HepG2 (cell line): ENCODE measurements around the gene GRB10. TPM values are rescaled to one million over a fixed set of nuclear protein-coding genes. Genes with fewer than 3 reads are reported as not detected.

Experiments
- ATAC-seq: fragments of 200-7000 bp; cut with Tn5 transposase; 3 replicates; pipeline ENCODE4 v1.9.1; 2020; ENCODE audit warnings: mild to moderate bottlenecking, moderate library complexity
- BruUV-seq: library from RNA; stranded (reverse); fragments of 400-500 nt; replicated peaks from 2 replicates; lab custom pipeline; 2021; lab: Mats Ljungman, UMichigan
- CTCF ChIA-PET: fragments of 300-600 bp; formaldehyde crosslinking; extraction: SDS; loops from one replicate; lab custom pipeline; 2021; ENCODE audit warnings: low total read pairs, inconsistent platforms, low intra/inter-chr PET ratio; lab: Yijun Ruan, JAX
- POLR2A ChIA-PET: fragments of 350-600 bp; sonication (Branson Sonifier 250); formaldehyde crosslinking; loops from one replicate; lab custom pipeline; 2020; ENCODE audit warnings: antibody characterized with exemption, inconsistent platforms; lab: Yijun Ruan, JAX
- DNase-seq: peaks from one replicate; pipeline ENCODE4 v3.0.0-alpha.2; 2015; ENCODE audit warnings: low spot score
- FAIRE-seq: peaks from 3 replicates; lab custom pipeline; 2011; peaks lifted over from hg19 to GRCh38; lab: Jason Lieb, UNC
- H2AFZ ChIP-seq: one replicate; pipeline ENCODE4 v1.6.1; 2011; ENCODE audit warnings: low read length, inconsistent platforms
- H3K27ac ChIP-seq: fragments of 300-600 bp; 3 replicates; pipeline ENCODE4 v1.8.0; 2011; ENCODE audit warnings: mixed run types, mild to moderate bottlenecking, mixed read lengths, low read length, inconsistent platforms; ENCODE audit not compliant: insufficient read depth; ENCODE audit errors: extremely low read length
- H3K27me3 ChIP-seq, 2 experiments: fragments of 200-600 bp in 1 of 2; 2 replicates in 1 of 2; 3 replicates in 1 of 2; pipeline versions ENCODE4 v1.6.0 to v1.8.0; 2011; ENCODE audit warnings: low read length in 2 of 2, mild to moderate bottlenecking in 2 of 2, moderate library complexity in 2 of 2, inconsistent platforms in 1 of 2; ENCODE audit not compliant: insufficient read depth in 2 of 2, control insufficient read depth in 1 of 2
- H3K36me3 ChIP-seq, 2 experiments: fragments of 200-600 bp in 1 of 2; replicated peaks in 1 of 2; 2 replicates in 1 of 2; 3 replicates in 1 of 2; pipeline versions ENCODE4 v1.5.1 to v1.8.0; 2011; ENCODE audit warnings: low read length in 2 of 2, inconsistent platforms in 1 of 2; ENCODE audit not compliant: insufficient read depth in 2 of 2, control insufficient read depth in 1 of 2
- H3K4me1 ChIP-seq: 2 replicates; pipeline ENCODE4 v1.5.1; 2012; ENCODE audit warnings: low read length, inconsistent platforms; ENCODE audit not compliant: insufficient read depth
- H3K4me2 ChIP-seq: 2 replicates; pipeline ENCODE4 v1.6.0; 2011; ENCODE audit warnings: low read depth, low read length, inconsistent platforms
- H3K4me3 ChIP-seq, 3 experiments: fragments of 200-600 bp in 1 of 3; sonication (generic), shearing (Covaris generic) in 1 of 3; replicated peaks in 1 of 3; 2 replicates each; pipeline ENCODE4 v1.5.1; 2011 to 2016; ENCODE audit warnings: low read length in 3 of 3, inconsistent platforms in 2 of 3, low read depth in 2 of 3, mild to moderate bottlenecking in 2 of 3, control low read depth in 1 of 3, mixed read lengths in 1 of 3; ENCODE audit not compliant: insufficient read depth in 1 of 3
- H3K79me2 ChIP-seq: one replicate; pipeline ENCODE4 v1.6.1; 2011; ENCODE audit warnings: low read length, inconsistent platforms; ENCODE audit not compliant: insufficient read depth
- H3K9ac ChIP-seq: 2 replicates; pipeline ENCODE4 v1.6.0; 2011; ENCODE audit warnings: mild to moderate bottlenecking, low read depth, low read length, inconsistent platforms; ENCODE audit not compliant: insufficient read depth
- H3K9me3 ChIP-seq: 2 replicates; pipeline ENCODE4 v1.5.1; 2012; ENCODE audit warnings: mild to moderate bottlenecking, low read length
- H4K20me1 ChIP-seq: 2 replicates; pipeline ENCODE4 v1.6.0; 2011; ENCODE audit warnings: inconsistent platforms, mild to moderate bottlenecking, low read length, moderate library complexity; ENCODE audit not compliant: insufficient read depth
- BORCS8-MEF2B ChIP-seq: sonication (generic); formaldehyde crosslinking; IDR thresholded peaks from 2 replicates; pipeline ENCODE4 v1.8.0; 2022; ENCODE audit warnings: mild to moderate bottlenecking, missing genetic modification reagents
- CERS6 ChIP-seq: sonication (generic); formaldehyde crosslinking; IDR thresholded peaks from 2 replicates; pipeline ENCODE4 v1.5.0; 2020; ENCODE audit warnings: missing genetic modification reagents
- CHD2 ChIP-seq: IDR thresholded peaks from 2 replicates; pipeline ENCODE4 v1.6.1; 2011; ENCODE audit warnings: low read depth, low read length, improper control_type of control experiment
- FOXA3 ChIP-seq: IDR thresholded peaks from 2 replicates; pipeline ENCODE4 v1.6.1; 2016; ENCODE audit warnings: missing genetic modification reagents, missing compliant biosample characterization
- FOXK1 ChIP-seq: sonication (generic); formaldehyde crosslinking; IDR thresholded peaks from 2 replicates; pipeline ENCODE4 v1.4.0; 2020; ENCODE audit warnings: low read depth, missing genetic modification reagents, borderline replicate concordance
- GPBP1L1 ChIP-seq: sonication (generic); formaldehyde crosslinking; IDR thresholded peaks from 2 replicates; pipeline ENCODE4 v1.5.0; 2020; ENCODE audit warnings: mild to moderate bottlenecking, missing genetic modification reagents
- KDM5B ChIP-seq: sonication (generic); formaldehyde crosslinking; IDR thresholded peaks from 2 replicates; pipeline ENCODE4 v1.4.0; 2020; ENCODE audit warnings: missing genetic modification reagents, mild to moderate bottlenecking, borderline replicate concordance
- SETDB1 ChIP-seq: sonication (generic); formaldehyde crosslinking; IDR thresholded peaks from 2 replicates; pipeline ENCODE4 v1.5.1; 2020; ENCODE audit warnings: missing genetic modification reagents, mild to moderate bottlenecking, borderline replicate concordance
- SIN3B ChIP-seq: fragments of 150-350 bp; IDR thresholded peaks from 2 replicates; pipeline ENCODE4 v1.6.1; 2014; ENCODE audit warnings: low read length
- SOX5 ChIP-seq: IDR thresholded peaks from 2 replicates; pipeline ENCODE4 v1.6.1; 2016; ENCODE audit warnings: borderline replicate concordance
- TOPORS ChIP-seq: sonication (generic); formaldehyde crosslinking; IDR thresholded peaks from 2 replicates; pipeline ENCODE4 v1.8.0; 2023; ENCODE audit warnings: mild to moderate bottlenecking, missing genetic modification reagents
- TRIM22 ChIP-seq: fragments of 450-650 bp; IDR thresholded peaks from 2 replicates; pipeline ENCODE4 v1.6.1; 2017
- ZBTB21 ChIP-seq: sonication (generic); formaldehyde crosslinking; IDR thresholded peaks from 2 replicates; pipeline ENCODE4 v1.4.0; 2020; ENCODE audit warnings: missing genetic modification reagents
- ZC3H4 ChIP-seq: sonication (generic); formaldehyde crosslinking; IDR thresholded peaks from 2 replicates; pipeline ENCODE4 v1.4.0; 2020; ENCODE audit warnings: missing genetic modification reagents, borderline replicate concordance
- ZNF263 ChIP-seq: sonication (generic); formaldehyde crosslinking; IDR thresholded peaks from 2 replicates; pipeline ENCODE4 v1.4.0; 2020; ENCODE audit warnings: missing genetic modification reagents
- ZNF350 ChIP-seq: sonication (generic); formaldehyde crosslinking; IDR thresholded peaks from 2 replicates; pipeline ENCODE4 v1.4.0; 2020; ENCODE audit warnings: mild to moderate bottlenecking, low read depth, missing genetic modification reagents, borderline replicate concordance
- ZNF484 ChIP-seq: sonication (generic); formaldehyde crosslinking; IDR thresholded peaks from 2 replicates; pipeline ENCODE4 v1.5.1; 2020; ENCODE audit warnings: mild to moderate bottlenecking, low read depth, missing genetic modification reagents, borderline replicate concordance
- ZNF800 ChIP-seq: sonication (generic); formaldehyde crosslinking; IDR thresholded peaks from 2 replicates; pipeline ENCODE4 v1.4.0; 2020; ENCODE audit warnings: missing genetic modification reagents
- WGBS: methylation state at CpG from one replicate; pipeline ENCODE4 v1.1.6; 2017; ENCODE audit warnings: low lambda C conversion rate; 5-methylcytosine and 5-hydroxymethylcytosine counted together
- in situ Hi-C: cut with HindIII; loops from 2 replicates; pipeline ENCODE4 v1.10.0; 2017; ENCODE audit warnings: low pct_unique_long_range_greater_than_20kb; ENCODE audit not compliant: extremely low pct_ligation_motif_present
- intact Hi-C: fragments of 100-400 bp; cut with micrococcal nuclease; formaldehyde crosslinking; loops from one replicate; pipeline ENCODE4 v1.10.0; 2022; ENCODE audit not compliant: unreplicated experiment
- polyA plus RNA-seq, 8 experiments: library from polyadenylated mRNA; depleted of rRNA in 3 of 8; stranded (reverse) in 7 of 8; unstranded in 1 of 8; fragments of >200 nt; fragmentation: Illumina TruSeq in 4 of 8; extraction: Trizol in 4 of 8; gene quantifications; 2 replicates each; pipeline versions ENCODE4 v1.2.1 to v1.2.3, GENCODE V29; 2011 to 2016; ENCODE audit warnings: low read depth in 4 of 8, missing spikeins in 1 of 8, mixed read lengths in 1 of 8; ENCODE audit not compliant: insufficient read depth in 1 of 8
- total RNA-seq, 5 experiments: library from RNA; depleted of rRNA; stranded (reverse); fragments of >200 nt; fragmentation: Illumina TruSeq; extraction: Trizol; gene quantifications; 2 replicates each; pipeline ENCODE4 v1.2.3, GENCODE V29; 2016; ENCODE audit warnings: low read depth in 1 of 5

Gene GRB10
- total and polyA plus RNA-seq, 2 of the 13 experiments (the other 11 are each of a cell fraction or from before 2014, with no cell fraction given), result 4.0 to 6.8 TPM

DNA sequence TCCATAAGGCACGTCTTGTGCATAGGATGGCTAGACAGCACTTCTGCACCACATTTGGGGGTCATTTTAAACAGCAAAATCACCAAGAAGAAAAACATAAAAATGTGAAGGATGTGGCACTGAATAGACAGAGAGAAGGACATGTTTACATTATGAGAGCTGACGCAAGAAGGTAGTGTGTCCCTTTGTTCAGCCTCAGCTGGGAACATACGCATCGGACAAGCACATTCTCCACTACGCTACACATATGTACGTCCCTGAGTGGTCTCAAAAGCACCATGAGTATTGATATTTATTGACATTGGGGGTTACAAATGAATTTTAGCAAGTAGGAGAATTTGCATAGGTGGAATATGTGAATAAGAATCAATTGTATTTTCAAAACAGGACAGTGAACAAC is 237.7 kb downstream of the GRB10 start (continued):
- TF ChIP-seq TOPORS (CRISPR knock-in tag), result no peak
- TF ChIP-seq ZNF350, result no peak
- no peak for TF ChIP-seq CERS6
- 0 out of 2 replicates have a peak, but pooled peaks have one; percentile 52 for TF ChIP-seq SOX5 (CRISPR knock-in tag)
- TF ChIP-seq BORCS8-MEF2B (CRISPR knock-in tag), result no peak
- no peak for TF ChIP-seq SIN3B
- TF ChIP-seq ZNF484 (CRISPR knock-in tag), result no peak
- no peak for TF ChIP-seq GPBP1L1 (CRISPR knock-in tag)
- TF ChIP-seq SETDB1 (CRISPR knock-in tag), result no peak
- no peak for TF ChIP-seq CHD2
- peak; percentile 85 for TF ChIP-seq FOXA3 (CRISPR knock-in tag)
- TF ChIP-seq, all 625 proteins: peak for 15

DNA sequence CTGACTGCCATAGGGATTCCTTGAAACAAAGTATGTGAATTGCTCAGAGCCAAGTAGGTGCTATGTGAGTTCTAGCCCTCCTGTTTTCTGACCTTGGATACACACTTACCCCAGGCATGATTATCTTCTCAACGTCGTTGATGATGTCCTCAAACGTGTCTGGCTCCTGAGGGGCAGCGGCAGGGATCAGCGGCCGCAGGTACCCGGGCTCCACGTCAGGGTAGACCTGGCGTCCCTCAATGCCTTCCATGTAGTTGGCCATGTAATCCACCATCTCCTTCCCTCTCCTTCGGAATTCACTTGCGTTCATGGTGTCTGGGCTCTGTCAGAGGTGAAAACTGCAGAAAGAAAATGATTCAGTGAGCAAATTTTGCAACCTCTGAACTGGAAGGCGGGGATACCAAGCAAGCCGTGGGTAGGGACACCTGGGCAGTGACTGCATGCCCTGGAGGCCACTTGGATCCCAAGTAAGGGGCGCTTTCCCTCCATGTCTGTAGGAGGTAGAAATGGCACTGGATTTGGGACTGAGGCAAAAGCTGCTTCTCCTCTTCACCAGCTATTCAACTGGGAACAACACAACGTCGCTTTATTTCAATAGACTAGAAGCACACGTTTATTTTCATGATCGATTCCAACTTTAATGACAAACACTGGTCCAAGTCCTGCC is 238.8 kb downstream of the GRB10 start:
- Histone ChIP-seq H3K4me1 (no peaks in the 10 kb centered on the region), H3K79me2 (peaks cover 5% of the 10 kb centered on the region), H3K4me3 (no peak overlapping the region), H3K9ac (no peak overlapping the region), H3K9me3 (no peaks in the 10 kb centered on the region), H2AFZ (no peak overlapping the region), H3K4me2 (no peak overlapping the region), H4K20me1 (no peaks in the 10 kb centered on the region), H3K27ac (no peak overlapping the region), H3K27me3 (no peaks in the 10 kb centered on the region), H3K36me3 (peaks cover 23 to 50% of the 10 kb centered on the region in 2 experiments; a peak in 4 of 5 replicates)
- FAIRE-seq, result no peak
- ChIA-PET POLR2A (no interaction called here), CTCF (no interaction called here)
- in situ Hi-C loops, result no loop called here
- no peak for ATAC-seq
- 99% methylated on average over 18 of the region's 18 CpGs for WGBS
- intact Hi-C loops, result no loop called here
- no peak for DNase-seq
- no TSS peak for BruUV-seq
- TF ChIP-seq ZNF800 (CRISPR knock-in tag) (no peak), ZNF263 (no peak), ZNF350 (no peak), TRIM22 (no peak), FOXK1 (CRISPR knock-in tag) (no peak), ZC3H4 (CRISPR knock-in tag) (no peak), KDM5B (CRISPR knock-in tag) (no peak), ZBTB21 (CRISPR knock-in tag) (no peak)
